ENCODE results near the gene STARD13. TPM values are rescaled to one million over a fixed set of nuclear protein-coding genes. Genes with fewer than 3 reads are reported as not detected.
A peak's percentile ranks its signal among the peaks of the same experiment; 100 is the strongest.

The STARD13 gene
- total RNA-seq, 1 donor from 2014 or later: 37.6 TPM

DNA sequence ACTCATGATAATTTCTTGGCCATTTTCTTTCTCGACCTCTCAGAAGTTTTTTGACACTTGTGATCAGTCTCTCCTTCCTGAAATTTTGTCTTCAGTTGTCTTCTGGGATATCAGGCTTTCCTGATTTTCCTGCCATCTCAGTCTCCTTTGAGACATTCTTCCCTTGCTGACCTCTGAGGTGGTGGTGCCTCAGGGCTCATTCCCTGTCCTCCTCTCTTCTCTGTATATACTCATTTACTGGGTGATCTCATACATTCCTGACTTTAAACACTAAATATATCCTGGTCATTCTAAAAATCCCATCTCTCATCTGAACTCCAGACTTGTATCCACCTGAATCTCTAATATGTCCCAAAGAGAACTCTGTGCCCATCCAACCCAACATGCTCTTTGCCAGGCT is 31.3 kb upstream of the STARD13 start:
- Mint-ChIP-seq H3K27me3 (ENCODE audit: low read depth) (no peaks in the 10 kb centered on the region), H3K4me3 (ENCODE audit: unreplicated experiment) (no peak overlapping the region), H3K36me3 (ENCODE audit: low read depth) (no peaks in the 10 kb centered on the region), H3K4me1 (ENCODE audit: low read depth) (peaks cover 13% of the 10 kb centered on the region), H3K9me3 (ENCODE audit: low read depth) (peaks cover 18% of the 10 kb centered on the region), H3K27ac (ENCODE audit: unreplicated experiment) (no peak overlapping the region)
- no peak for DNase-seq (ENCODE audit: low spot score)
- TF ChIP-seq, protein P1, sequence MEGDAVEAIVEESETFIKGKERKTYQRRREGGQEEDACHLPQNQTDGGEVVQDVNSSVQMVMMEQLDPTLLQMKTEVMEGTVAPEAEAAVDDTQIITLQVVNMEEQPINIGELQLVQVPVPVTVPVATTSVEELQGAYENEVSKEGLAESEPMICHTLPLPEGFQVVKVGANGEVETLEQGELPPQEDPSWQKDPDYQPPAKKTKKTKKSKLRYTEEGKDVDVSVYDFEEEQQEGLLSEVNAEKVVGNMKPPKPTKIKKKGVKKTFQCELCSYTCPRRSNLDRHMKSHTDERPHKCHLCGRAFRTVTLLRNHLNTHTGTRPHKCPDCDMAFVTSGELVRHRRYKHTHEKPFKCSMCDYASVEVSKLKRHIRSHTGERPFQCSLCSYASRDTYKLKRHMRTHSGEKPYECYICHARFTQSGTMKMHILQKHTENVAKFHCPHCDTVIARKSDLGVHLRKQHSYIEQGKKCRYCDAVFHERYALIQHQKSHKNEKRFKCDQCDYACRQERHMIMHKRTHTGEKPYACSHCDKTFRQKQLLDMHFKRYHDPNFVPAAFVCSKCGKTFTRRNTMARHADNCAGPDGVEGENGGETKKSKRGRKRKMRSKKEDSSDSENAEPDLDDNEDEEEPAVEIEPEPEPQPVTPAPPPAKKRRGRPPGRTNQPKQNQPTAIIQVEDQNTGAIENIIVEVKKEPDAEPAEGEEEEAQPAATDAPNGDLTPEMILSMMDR (IDR thresholded peaks at IDR 0.05): no peak

DNA sequence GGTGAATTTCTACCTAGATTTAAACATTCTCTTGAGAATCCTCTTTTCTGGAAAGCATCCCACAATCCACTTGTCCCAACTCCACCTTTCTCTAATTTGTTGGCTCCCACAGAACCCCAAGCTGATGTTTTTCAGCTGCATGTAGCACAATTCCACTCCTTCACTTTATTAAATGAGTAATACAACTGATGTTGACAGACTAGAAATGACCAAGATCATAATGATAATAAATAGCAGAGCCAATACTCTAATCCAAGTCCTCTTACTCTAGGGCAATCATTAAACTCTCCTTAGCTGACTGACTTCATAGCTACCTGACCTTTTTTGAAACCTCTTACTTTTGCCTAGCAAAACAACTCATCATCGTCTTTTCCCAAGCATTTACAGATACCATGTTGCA is 27.9 kb upstream of the STARD13 start:
- Mint-ChIP-seq H3K27ac (ENCODE audit: unreplicated experiment) (no peak overlapping the region), H3K4me3 (ENCODE audit: unreplicated experiment) (no peak overlapping the region), H3K36me3 (ENCODE audit: low read depth) (no peaks in the 10 kb centered on the region), H3K9me3 (ENCODE audit: low read depth) (peaks cover 11% of the 10 kb centered on the region), H3K27me3 (ENCODE audit: low read depth) (no peaks in the 10 kb centered on the region), H3K4me1 (ENCODE audit: low read depth) (peaks cover 11% of the 10 kb centered on the region)
- DNase-seq (ENCODE audit: low spot score): no peak
- TF ChIP-seq, protein P1 (IDR thresholded peaks at IDR 0.05): no peak

DNA sequence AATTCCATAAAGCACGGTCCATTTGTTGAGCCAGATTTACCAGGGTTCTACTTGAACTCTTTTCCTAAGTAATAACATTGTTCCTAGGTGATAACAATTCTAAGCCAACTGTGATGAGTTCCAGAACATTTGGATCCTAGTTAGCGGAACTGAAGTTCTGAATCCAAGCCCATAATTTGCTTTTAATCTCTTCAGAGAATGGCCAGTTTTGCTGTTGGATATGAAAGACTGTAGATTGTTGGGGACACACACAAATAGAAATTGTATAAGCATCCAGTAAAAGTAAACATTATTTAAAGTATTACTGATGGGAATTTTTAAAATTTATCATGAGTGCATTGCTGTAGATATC is 27.3 kb upstream of the STARD13 start:
- Mint-ChIP-seq H3K4me3 (ENCODE audit: unreplicated experiment) (no peak overlapping the region), H3K4me1 (ENCODE audit: low read depth) (peaks cover 14% of the 10 kb centered on the region), H3K27me3 (ENCODE audit: low read depth) (no peaks in the 10 kb centered on the region), H3K27ac (ENCODE audit: unreplicated experiment) (no peak overlapping the region), H3K36me3 (ENCODE audit: low read depth) (no peaks in the 10 kb centered on the region), H3K9me3 (ENCODE audit: low read depth) (peaks cover 5% of the 10 kb centered on the region)
- TF ChIP-seq, protein P1 (IDR thresholded peaks at IDR 0.05): no peak
- DNase-seq (ENCODE audit: low spot score): no peak

DNA sequence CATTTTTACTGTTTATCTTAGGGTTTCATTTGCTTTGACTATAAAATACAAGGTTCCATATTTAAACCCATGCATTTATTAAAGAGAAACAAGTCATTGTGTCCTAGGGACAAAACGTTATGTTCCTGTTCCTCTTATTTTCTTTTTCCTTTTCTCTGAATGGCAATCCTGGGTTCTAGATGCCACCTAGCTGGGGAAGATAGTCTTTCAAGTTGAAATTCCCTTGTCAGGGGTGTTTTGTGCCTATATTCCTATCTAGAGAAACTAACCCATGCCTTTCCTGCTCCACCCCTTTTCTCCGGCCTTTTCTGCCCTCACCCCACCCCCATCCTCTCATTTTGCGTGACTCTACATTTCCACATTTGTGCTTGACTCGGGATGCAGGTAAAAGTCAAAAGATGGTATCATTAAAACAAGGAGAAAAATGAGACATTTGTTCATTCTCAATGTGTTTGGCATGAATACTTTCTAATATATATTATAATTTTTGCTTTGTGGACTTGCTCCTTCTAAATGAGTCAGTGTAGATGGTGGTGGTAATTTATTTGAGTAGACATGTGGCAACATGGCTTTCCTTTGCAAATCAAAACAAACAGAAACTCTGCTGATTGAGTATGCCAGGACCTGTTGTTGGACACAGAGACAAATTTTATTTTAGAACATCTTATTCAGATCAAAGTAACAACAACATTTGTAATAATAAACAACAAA is 26.8 kb upstream of the STARD13 start:
- no peak overlapping the region for H3K27ac Mint-ChIP-seq (ENCODE audit: unreplicated experiment)
- peaks cover 13% of the 10 kb centered on the region for H3K4me1 Mint-ChIP-seq (ENCODE audit: low read depth)
- no peaks in the 10 kb centered on the region for H3K36me3 Mint-ChIP-seq (ENCODE audit: low read depth)
- TF ChIP-seq, protein P1 (IDR thresholded peaks at IDR 0.05): peak; percentile 74
- no peaks in the 10 kb centered on the region for H3K27me3 Mint-ChIP-seq (ENCODE audit: low read depth)
- peaks cover 5% of the 10 kb centered on the region for H3K9me3 Mint-ChIP-seq (ENCODE audit: low read depth)
- no peak overlapping the region for H3K4me3 Mint-ChIP-seq (ENCODE audit: unreplicated experiment)
- DNase-seq (ENCODE audit: low spot score): no peak

DNA sequence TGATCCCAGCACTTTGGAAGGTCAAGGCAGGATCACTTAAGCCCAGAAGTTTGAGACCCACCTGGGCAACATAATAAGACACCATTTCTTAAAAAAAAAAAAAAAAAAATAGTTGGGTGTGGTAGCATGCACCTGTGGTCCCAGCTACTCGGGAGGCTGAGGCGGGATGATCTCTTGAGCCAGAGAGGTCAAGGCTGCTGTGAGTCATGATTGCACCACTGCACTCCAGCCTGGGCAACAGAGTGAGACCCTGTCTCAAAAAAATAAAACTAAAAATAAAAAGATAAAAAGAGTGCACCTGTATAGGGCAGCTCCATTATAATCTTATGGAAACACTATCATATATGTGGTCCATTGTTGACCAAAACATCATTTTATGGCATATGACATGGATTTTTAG is 25.5 kb upstream of the STARD13 start:
- Mint-ChIP-seq H3K27me3 (ENCODE audit: low read depth) (no peaks in the 10 kb centered on the region), H3K4me1 (ENCODE audit: low read depth) (peaks cover 7% of the 10 kb centered on the region), H3K36me3 (ENCODE audit: low read depth) (no peaks in the 10 kb centered on the region), H3K9me3 (ENCODE audit: low read depth) (peaks cover 9% of the 10 kb centered on the region), H3K4me3 (ENCODE audit: unreplicated experiment) (no peak overlapping the region), H3K27ac (ENCODE audit: unreplicated experiment) (no peak overlapping the region)
- no peak for DNase-seq (ENCODE audit: low spot score)
- TF ChIP-seq, protein P1 (IDR thresholded peaks at IDR 0.05): no peak

All from chondrocyte (in vitro differentiated cells).